Panc1 (cell line): ENCODE measurements around the gene NR2F1. TPM values are rescaled to one million over a fixed set of nuclear protein-coding genes. Genes with fewer than 3 reads are reported as not detected.

Experiments used
- ATAC-seq: fragments of 200-7000 bp; cut with Tn5 transposase; 2 replicates; pipeline ENCODE4 v1.9.1; 2020; ENCODE audit warnings: mild to moderate bottlenecking, moderate library complexity
- BruUV-seq: library from RNA; stranded (reverse); fragments of 400-500 nt; replicated peaks from 2 replicates; lab custom pipeline; 2021; lab: Mats Ljungman, UMichigan
- CTCF ChIA-PET: fragments of 300-600 bp; sonication (Branson Sonifier 250); formaldehyde crosslinking; loops from one replicate; lab custom pipeline; 2022; ENCODE audit warnings: antibody characterized with exemption; lab: Charles Lee
- POLR2A ChIA-PET: fragments of 300-600 bp; sonication (Branson Sonifier 250); formaldehyde crosslinking; loops from one replicate; lab custom pipeline; 2022; ENCODE audit warnings: antibody characterized with exemption; lab: Charles Lee
- DNase-seq: peaks from one replicate; pipeline ENCODE4 v3.0.0-alpha.2; 2010; ENCODE audit warnings: low read depth, low spot score
- H3K27ac ChIP-seq: 2 replicates; pipeline ENCODE4 v1.5.1; 2011; ENCODE audit warnings: mild to moderate bottlenecking, low read length, inconsistent platforms
- H3K27me3 ChIP-seq: fragments of 200-500 bp; sonication (Bioruptor generic); 2 replicates; pipeline ENCODE4 v1.6.0; 2014; ENCODE audit warnings: low read length, inconsistent platforms; ENCODE audit not compliant: control insufficient read depth, insufficient read depth
- H3K36me3 ChIP-seq: fragments of 200-500 bp; sonication (Bioruptor generic); 2 replicates; pipeline ENCODE4 v1.5.1; 2014; ENCODE audit warnings: inconsistent platforms, mild to moderate bottlenecking, low read length, moderate library complexity; ENCODE audit not compliant: control insufficient read depth, insufficient read depth
- H3K4me1 ChIP-seq: 2 replicates; pipeline ENCODE4 v1.5.1; 2011; ENCODE audit warnings: inconsistent platforms, mild to moderate bottlenecking, low read length, moderate library complexity; ENCODE audit not compliant: control insufficient read depth, insufficient read depth
- H3K4me3 ChIP-seq, 2 experiments: 2 replicates each; pipeline ENCODE4 v1.5.1; 2011 to 2012; ENCODE audit warnings: low read depth in 2 of 2, low read length in 2 of 2, mild to moderate bottlenecking in 2 of 2, inconsistent platforms in 1 of 2, moderate library complexity in 1 of 2
- H3K9me3 ChIP-seq: fragments of 200-500 bp; sonication (Bioruptor generic); 2 replicates; pipeline ENCODE4 v1.5.1; 2014; ENCODE audit warnings: low read depth, mild to moderate bottlenecking, inconsistent platforms, low read length, moderate library complexity; ENCODE audit not compliant: control insufficient read depth, insufficient read depth
- POLR2AphosphoS5 ChIP-seq: IDR thresholded peaks from 2 replicates; pipeline ENCODE4 v1.6.1; 2012; ENCODE audit warnings: mild to moderate bottlenecking, low read depth, low read length, moderate library complexity
- SIN3A ChIP-seq: IDR thresholded peaks from 2 replicates; pipeline ENCODE4 v1.6.1; 2012; ENCODE audit warnings: low read depth, mild to moderate bottlenecking, low read length, moderate library complexity, borderline replicate concordance; ENCODE audit not compliant: insufficient read depth
- TCF7L2 ChIP-seq: IDR thresholded peaks from 2 replicates; pipeline ENCODE4 v1.6.1; 2011; ENCODE audit warnings: mild to moderate bottlenecking, low read depth, low read length, inconsistent platforms
- in situ Hi-C: cut with HindIII; loops from 2 replicates; pipeline ENCODE4 v1.10.0; 2016; ENCODE audit warnings: low sequenced_read_pairs, low pct_unique_long_range_greater_than_20kb
- intact Hi-C: fragments of 100-400 bp; cut with micrococcal nuclease; formaldehyde crosslinking; loops from one replicate; pipeline ENCODE4 v1.10.0; 2022; ENCODE audit not compliant: unreplicated experiment
- total RNA-seq: library from RNA; stranded (reverse); gene quantifications from one replicate; pipeline ENCODE4 v1.2.1, GENCODE V29; 2021; ENCODE audit not compliant: unreplicated experiment
- TF ChIP-seq, protein P1 (sequence below): fragments of 450-650 bp; IDR thresholded peaks from 2 replicates; pipeline ENCODE4 v1.5.1; 2017; ENCODE audit warnings: mild to moderate bottlenecking
- TF ChIP-seq, protein P2 (sequence below), 2 experiments: IDR thresholded peaks; 2 replicates each; pipeline ENCODE4 v1.6.1; 2011 to 2012; ENCODE audit warnings: low read depth in 2 of 2, control low read depth in 1 of 2, low read length in 1 of 2, mild to moderate bottlenecking in 1 of 2, moderate library complexity in 1 of 2; ENCODE audit not compliant: insufficient read depth in 1 of 2

Gene NR2F1
- total RNA-seq, 1 experiment from 2014 or later, result 49.5 TPM

DNA sequence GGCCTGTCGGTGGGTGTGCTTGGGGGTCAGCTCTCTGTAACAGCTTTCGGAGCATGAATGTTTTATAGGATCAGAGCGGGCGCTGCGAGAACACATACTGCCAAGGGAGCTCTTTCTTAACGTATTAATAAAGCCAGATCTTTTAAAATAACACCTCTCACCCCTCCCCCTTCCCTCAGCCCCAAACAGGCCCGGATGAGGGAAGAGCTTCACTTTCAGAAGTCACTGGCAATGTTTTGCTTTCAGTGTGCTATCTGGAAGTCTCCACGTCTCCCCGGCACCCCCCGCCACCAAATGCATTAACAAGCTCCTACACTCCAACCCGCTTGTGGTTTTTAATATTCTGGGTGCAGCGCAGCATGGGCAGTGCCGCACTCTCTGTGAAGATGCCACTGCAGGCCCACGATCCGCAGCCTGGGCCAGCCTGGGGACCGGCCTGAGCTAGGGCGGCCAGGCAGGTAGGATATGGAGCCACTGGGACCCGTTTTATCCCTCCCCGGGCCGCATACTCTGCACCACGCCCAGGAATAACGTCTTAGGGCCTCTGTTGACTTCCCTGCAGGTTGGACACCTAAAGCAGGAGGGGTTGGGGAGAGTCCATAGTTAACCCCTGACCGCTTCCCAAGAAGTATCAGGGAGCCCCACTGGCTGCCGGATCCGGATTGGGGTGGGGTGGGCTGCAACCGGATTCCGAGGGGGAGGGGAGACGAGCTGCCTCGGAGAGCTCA lies 12.6 kb downstream of the NR2F1 start:
- in situ Hi-C loops, result no loop called here
- DNase-seq (no peak), ATAC-seq (no peak)
- ChIA-PET POLR2A (no interaction called here), CTCF (no interaction called here)
- Histone ChIP-seq H3K9me3 (no peaks in the 10 kb centered on the region), H3K4me3 (no peak overlapping the region), H3K36me3 (peaks cover 5% of the 10 kb centered on the region), H3K4me1 (peaks cover 5% of the 10 kb centered on the region; the same call in 1 of the 2 replicates), H3K27ac (no peak overlapping the region), H3K27me3 (no peaks in the 10 kb centered on the region)
- no TSS peak for BruUV-seq
- TF ChIP-seq, protein P1, sequence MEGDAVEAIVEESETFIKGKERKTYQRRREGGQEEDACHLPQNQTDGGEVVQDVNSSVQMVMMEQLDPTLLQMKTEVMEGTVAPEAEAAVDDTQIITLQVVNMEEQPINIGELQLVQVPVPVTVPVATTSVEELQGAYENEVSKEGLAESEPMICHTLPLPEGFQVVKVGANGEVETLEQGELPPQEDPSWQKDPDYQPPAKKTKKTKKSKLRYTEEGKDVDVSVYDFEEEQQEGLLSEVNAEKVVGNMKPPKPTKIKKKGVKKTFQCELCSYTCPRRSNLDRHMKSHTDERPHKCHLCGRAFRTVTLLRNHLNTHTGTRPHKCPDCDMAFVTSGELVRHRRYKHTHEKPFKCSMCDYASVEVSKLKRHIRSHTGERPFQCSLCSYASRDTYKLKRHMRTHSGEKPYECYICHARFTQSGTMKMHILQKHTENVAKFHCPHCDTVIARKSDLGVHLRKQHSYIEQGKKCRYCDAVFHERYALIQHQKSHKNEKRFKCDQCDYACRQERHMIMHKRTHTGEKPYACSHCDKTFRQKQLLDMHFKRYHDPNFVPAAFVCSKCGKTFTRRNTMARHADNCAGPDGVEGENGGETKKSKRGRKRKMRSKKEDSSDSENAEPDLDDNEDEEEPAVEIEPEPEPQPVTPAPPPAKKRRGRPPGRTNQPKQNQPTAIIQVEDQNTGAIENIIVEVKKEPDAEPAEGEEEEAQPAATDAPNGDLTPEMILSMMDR, result no peak
- TF ChIP-seq, protein P2, sequence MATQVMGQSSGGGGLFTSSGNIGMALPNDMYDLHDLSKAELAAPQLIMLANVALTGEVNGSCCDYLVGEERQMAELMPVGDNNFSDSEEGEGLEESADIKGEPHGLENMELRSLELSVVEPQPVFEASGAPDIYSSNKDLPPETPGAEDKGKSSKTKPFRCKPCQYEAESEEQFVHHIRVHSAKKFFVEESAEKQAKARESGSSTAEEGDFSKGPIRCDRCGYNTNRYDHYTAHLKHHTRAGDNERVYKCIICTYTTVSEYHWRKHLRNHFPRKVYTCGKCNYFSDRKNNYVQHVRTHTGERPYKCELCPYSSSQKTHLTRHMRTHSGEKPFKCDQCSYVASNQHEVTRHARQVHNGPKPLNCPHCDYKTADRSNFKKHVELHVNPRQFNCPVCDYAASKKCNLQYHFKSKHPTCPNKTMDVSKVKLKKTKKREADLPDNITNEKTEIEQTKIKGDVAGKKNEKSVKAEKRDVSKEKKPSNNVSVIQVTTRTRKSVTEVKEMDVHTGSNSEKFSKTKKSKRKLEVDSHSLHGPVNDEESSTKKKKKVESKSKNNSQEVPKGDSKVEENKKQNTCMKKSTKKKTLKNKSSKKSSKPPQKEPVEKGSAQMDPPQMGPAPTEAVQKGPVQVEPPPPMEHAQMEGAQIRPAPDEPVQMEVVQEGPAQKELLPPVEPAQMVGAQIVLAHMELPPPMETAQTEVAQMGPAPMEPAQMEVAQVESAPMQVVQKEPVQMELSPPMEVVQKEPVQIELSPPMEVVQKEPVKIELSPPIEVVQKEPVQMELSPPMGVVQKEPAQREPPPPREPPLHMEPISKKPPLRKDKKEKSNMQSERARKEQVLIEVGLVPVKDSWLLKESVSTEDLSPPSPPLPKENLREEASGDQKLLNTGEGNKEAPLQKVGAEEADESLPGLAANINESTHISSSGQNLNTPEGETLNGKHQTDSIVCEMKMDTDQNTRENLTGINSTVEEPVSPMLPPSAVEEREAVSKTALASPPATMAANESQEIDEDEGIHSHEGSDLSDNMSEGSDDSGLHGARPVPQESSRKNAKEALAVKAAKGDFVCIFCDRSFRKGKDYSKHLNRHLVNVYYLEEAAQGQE (IDR thresholded peaks at IDR 0.05; ENCODE audit: insufficient read depth in 1 of 2, low read depth in 2 of 2, low read length in 1 of 2), result no peak
- TF ChIP-seq POLR2AphosphoS5, result no peak
- no peak for TF ChIP-seq TCF7L2
- no peak for TF ChIP-seq SIN3A
- intact Hi-C loops, result no loop called here

DNA sequence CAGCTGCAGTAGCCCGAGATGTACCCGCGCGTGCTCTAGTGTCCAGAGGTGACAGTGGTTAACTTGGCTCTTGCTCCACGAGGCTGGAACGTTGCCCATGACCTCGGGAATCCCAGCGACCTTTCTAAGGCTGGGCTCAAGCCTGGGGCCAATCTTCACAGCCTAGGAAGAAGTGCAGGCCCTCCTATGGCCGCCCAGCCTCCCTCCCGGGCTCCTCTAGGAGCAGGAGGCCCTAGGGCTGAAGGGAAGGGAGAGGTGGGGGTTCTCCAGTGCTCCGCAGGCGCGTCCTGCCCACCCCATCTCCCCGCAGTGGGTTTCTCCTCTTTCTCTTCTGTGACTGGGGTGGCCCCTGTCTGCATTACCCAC lies 13.3 kb downstream of the NR2F1 start:
- Histone ChIP-seq H3K4me3 (no peak overlapping the region), H3K4me1 (peaks cover 6% of the 10 kb centered on the region; the same call in 1 of the 2 replicates), H3K36me3 (peaks cover 5% of the 10 kb centered on the region), H3K27me3 (no peaks in the 10 kb centered on the region), H3K9me3 (no peaks in the 10 kb centered on the region), H3K27ac (no peak overlapping the region)
- CTCF ChIA-PET, result no interaction called here
- in situ Hi-C loops, result no loop called here
- TF ChIP-seq TCF7L2 (no peak), SIN3A (no peak), POLR2AphosphoS5 (no peak)
- TF ChIP-seq, protein P1, result no peak
- TF ChIP-seq, protein P2 (IDR thresholded peaks at IDR 0.05; ENCODE audit: insufficient read depth in 1 of 2, low read depth in 2 of 2, low read length in 1 of 2), result no peak
- ATAC-seq, result no peak
- no peak for DNase-seq
- intact Hi-C loops, result no loop called here
- POLR2A ChIA-PET, result no interaction called here
- BruUV-seq, result no TSS peak
